Fibroblast of the aortic adventitia (primary cell): ENCODE data around the gene ALDH1A1. TPM values are rescaled to one million over a fixed set of nuclear protein-coding genes. Genes with fewer than 3 reads are reported as not detected.

Experiments
- DNase-seq: peaks from one replicate; pipeline ENCODE4 v3.0.0-alpha.2; 2010; ENCODE audit warnings: low read depth
- H3K4me3 ChIP-seq: 2 replicates; pipeline ENCODE4 v1.5.1; 2011; ENCODE audit warnings: low read depth, mild to moderate bottlenecking, control low read depth, low read length, moderate library complexity
- CTCF ChIP-seq: IDR thresholded peaks from 2 replicates; pipeline ENCODE4 v1.5.1; 2011; ENCODE audit warnings: mild to moderate bottlenecking, low read length, control low read depth, inconsistent platforms; ENCODE audit not compliant: insufficient read depth
- total RNA-seq: library from RNA; depleted of rRNA; stranded (reverse); fragments of >200 nt; gene quantifications from 2 replicates; pipeline ENCODE4 v1.2.3, GENCODE V29; 2012; ENCODE audit warnings: low replicate concordance

ALDH1A1 gene
- total RNA-seq, 1 donor: 8.8 TPM

- DNase-seq: no peak
- no peak overlapping the region for H3K4me3 ChIP-seq
- no peak for TF ChIP-seq CTCF
Observed at GRCh38 chr9:72995131-72996024, 42.5 kb upstream of the ALDH1A1 start.

- TF ChIP-seq CTCF: no peak
- no peak overlapping the region for H3K4me3 ChIP-seq
- DNase-seq: no peak
Observed at GRCh38 chr9:72991772-72992171, 38.9 kb upstream of the ALDH1A1 start.

GRCh38 chr9:72990397-72991182 lies 37.7 kb upstream of the ALDH1A1 start:
- no peak for DNase-seq
- H3K4me3 ChIP-seq: no peak overlapping the region
- no peak for TF ChIP-seq CTCF

- no peak for DNase-seq
- H3K4me3 ChIP-seq: no peak overlapping the region
- no peak for TF ChIP-seq CTCF
Observed at GRCh38 chr9:72986522-72987116, 33.8 kb upstream of the ALDH1A1 start.

GRCh38 chr9:72985746-72986145 lies 32.9 kb upstream of the ALDH1A1 start:
- no peak for DNase-seq

More at GRCh38 chr9:72985746-72986145, 32.9 kb upstream of the ALDH1A1 start:
- no peak overlapping the region for H3K4me3 ChIP-seq
- TF ChIP-seq CTCF: no peak
